Right kidney (tissue), 1 donor: ENCODE results near the gene CD164L2.

Experiments used
- DNase-seq: peaks from one replicate; pipeline ENCODE4 v3.0.0-alpha.2; 2016

CD164L2 gene

GRCh38 chr1:27405074-27405473 lies 21.9 kb upstream of the CD164L2 start:
- peak; percentile 28 for DNase-seq

DNA sequence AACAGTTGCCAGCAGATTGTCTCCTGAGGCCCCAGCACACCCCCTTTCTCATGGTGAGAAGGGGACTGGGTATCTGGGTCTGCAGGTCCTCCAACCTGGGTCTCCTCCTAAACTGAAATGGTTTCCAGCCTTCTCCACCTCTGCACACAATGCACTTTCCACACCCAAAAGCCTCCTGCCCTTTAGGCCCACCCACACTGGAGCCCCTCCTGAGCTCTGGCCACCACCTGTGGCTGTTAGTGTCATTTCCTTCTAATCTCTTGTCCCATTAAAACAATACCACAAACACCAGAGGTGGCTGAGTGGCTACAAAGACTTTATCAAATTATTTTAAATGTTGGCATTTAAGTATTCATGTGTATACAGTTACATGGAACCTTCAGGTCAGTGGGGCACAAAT lies 20.8 kb upstream of the CD164L2 start:
- DNase-seq = no peak

- DNase-seq = peak; percentile 76
These were observed 20.1 kb upstream of the CD164L2 start for GRCh38 chr1:27403065-27403726.

- peak; percentile 49 for DNase-seq
These were observed 19.2 kb upstream of the CD164L2 start for GRCh38 chr1:27402349-27402754.

DNA sequence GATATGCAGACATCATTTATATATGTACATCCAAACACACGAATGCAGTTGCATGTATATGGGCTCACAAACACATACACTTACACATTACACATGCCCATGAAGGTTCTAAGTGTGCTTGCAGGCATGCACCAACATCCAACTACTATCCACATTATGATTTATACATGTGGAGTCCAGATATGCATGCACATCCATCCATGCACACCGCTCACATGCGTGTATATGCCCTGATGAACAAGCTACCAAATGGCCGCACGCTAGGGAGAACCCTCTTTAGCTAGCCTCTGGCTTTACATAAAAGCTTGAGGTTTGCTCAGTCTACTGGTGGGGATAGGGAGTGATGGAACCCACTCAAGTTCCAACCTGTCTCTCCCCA lies 17.8 kb upstream of the CD164L2 start:
- no peak for DNase-seq

GRCh38 chr1:27400082-27400962 lies 17.2 kb upstream of the CD164L2 start:
- no peak for DNase-seq

GRCh38 chr1:27399251-27400025 lies 16.3 kb upstream of the CD164L2 start:
- DNase-seq = peak; percentile 58

- DNase-seq = no peak
These were observed 15.4 kb upstream of the CD164L2 start for GRCh38 chr1:27398405-27399149.

DNA sequence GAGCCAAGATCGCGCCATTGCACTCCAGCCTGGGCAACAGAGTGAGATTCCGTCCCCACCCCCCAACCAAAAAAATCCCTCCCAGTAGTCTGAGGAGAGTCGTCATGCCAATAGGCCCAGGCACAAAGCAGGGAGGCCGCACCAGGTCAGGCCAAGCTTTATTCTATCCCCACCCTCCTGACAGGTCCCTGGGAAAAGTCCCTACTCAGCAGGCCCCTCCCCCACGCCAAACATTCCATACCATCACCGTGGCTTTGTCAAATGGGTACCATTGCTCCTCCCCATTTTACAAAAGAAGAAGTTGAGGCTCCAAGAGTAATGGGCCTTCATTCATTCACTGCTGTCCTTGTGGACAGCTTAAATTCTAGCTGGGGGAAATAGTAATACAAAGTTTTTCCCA lies 14.6 kb upstream of the CD164L2 start:
- no peak for DNase-seq

DNA sequence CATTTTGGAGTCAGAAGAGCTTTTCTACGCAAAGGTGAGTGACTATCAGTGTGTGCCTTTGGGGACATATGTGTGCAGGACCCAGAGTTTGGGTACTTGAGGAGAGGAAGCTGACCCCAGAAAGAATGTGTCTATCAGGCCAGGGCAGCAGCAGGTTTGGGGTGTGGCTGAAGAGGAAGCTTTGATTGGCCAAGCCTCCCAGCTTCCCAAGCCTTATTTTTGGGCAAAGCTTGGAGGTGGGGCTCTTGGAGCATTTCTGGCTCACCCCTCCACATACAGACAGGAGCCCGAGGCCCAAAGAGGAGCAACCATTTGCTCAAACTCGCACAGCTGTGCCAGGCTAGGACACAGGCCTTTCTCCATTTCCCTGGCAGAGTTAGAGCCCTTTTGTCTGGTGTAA lies 14.0 kb upstream of the CD164L2 start:
- DNase-seq = no peak

DNA sequence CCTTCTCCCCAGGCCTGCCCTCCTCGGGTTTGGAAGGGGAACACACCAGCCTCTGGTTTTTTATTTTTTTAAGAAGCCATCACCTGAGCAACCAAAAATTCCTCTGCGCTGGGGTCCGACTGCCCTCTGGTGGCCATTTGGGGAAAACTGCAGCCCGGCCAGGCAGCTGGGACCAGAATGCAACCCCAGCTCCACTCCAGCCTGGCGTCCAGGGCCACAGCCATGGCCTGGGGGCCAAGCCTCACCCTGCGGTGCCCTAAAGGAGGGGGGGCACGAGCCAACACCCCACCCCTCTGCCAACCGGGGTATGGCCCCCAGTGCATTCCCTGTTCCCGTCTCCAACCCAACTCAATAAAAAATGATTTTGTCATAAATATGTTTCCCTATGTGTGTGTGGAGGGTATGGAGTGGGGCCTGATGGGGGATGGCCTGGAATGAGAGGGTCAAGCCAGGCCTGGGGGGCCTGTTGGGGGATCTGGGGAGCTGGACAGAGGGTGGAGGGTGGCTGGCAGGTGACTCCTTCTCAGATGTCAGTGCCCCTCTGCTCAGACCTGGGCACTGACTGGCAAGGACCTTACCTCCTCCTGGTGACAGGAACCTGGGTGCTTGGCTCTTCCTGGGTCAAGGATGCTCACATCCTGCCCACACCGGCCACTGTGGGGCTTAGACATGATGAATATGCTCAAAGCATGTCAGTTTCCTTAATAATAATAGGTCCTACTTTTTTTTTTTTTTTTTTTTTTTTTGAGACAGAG lies 12.5 kb upstream of the CD164L2 start:
- peak; percentile 63 for DNase-seq

GRCh38 chr1:27394925-27395324 lies 11.8 kb upstream of the CD164L2 start:
- no peak for DNase-seq

DNA sequence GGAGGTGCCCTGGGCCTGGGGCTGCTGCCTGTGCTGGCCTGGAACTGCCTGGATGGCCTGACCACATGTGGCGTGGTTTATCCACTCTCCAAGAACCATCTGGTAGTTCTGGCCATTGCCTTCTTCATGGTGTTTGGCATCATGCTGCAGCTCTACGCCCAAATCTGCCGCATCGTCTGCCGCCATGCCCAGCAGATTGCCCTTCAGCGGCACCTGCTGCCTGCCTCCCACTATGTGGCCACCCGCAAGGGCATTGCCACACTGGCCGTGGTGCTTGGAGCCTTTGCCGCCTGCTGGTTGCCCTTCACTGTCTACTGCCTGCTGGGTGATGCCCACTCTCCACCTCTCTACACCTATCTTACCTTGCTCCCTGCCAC lies 11.1 kb upstream of the CD164L2 start:
- DNase-seq = no peak

DNA sequence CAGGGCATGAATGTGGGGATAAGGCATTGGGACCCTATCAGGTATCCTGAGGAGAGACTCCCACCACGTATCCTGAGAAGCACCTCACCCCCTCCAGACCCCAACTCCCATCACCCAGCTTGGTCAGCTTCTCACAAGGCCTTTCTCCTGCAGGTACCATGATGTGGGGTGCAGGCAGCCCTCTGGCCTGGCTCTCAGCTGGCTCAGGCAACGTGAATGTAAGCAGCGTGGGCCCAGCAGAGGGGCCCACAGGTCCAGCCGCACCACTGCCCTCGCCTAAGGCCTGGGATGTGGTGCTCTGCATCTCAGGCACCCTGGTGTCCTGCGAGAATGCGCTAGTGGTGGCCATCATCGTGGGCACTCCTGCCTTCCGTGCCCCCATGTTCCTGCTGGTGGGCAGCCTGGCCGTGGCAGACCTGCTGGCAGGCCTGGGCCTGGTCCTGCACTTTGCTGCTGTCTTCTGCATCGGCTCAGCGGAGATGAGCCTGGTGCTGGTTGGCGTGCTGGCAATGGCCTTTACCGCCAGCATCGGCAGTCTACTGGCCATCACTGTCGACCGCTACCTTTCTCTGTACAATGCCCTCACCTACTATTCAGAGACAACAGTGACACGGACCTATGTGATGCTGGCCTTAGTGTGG lies 10.6 kb upstream of the CD164L2 start:
- no peak for DNase-seq

DNA sequence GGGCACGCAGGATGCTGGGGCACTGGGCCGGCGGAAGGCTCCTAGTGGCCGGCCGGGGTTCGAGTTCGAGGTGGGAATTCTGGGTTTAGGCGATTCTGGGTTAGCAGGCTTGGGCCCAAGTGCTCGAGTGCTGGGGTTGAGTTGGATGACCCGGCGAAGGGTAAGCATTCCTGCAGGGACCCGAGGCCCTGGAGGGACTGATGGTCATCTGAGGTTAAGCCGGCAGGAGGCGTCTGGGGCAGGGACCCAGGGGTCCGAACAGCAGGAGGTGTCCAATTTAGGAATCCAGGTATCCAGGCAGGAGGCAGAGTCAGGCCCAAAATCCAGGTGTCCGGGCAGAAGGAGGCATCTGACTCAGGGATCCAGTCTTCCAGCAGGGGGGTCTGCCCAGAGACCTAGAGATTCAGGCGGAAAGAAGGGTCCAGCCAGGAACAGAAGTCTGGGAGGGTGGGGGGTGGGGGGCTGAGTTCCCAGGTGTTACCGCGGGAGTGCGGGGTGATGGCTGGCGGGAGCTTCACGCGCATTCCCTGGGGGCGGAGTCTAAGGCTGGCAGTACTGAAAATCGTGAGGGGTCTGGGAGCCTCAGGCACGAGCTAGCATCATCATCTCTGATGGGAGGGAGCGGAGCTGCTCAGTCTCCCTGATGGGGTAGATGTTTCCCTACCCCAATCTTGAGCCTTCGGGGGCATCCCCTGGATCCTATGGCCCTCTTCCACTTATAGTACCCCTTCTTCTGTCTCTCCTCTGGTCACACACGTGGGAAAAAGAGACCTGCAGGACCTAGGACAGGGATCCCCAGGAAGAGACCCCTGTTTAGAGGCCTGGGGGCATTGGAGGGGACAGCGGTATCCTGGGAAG lies 9.9 kb upstream of the CD164L2 start:
- no peak for DNase-seq

- DNase-seq = peak; percentile 81
These were observed 9.1 kb upstream of the CD164L2 start, which contains the start of gene GPR3 for GRCh38 chr1:27392096-27392777. TSS of gene GPR3 (plus strand) at chr1:27392622. CDS start at chr1:27393799, 1,177 bp downstream.

DNA sequence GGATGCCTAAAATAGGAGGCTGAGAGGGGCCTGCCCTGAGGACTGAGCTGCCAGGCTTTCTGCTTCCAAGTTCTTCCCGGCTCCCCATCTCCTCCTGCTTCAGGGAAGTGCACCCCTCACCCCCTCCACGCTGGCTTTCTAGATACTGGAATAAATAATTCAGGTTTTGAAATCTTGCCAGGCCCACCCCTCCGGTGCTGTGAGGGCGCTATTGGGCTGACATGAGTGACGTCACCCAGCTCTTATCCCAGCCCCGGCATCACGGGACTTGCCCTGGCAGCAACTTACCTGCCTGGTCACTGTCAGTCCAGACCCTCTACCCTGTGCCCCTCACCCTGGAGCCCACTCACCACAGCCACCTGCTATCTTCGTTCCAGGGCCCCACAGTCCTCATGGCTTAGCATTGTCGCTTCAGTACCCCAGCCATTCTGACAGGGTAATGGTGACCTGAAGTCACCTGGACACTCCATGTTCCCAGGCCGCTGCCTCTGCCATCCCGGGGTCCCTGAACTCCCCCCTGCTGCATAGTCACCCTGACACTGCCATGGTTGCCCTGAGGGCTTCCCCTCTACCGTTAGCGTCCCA lies 8.5 kb upstream of the CD164L2 start:
- peak; percentile 52 for DNase-seq

DNA sequence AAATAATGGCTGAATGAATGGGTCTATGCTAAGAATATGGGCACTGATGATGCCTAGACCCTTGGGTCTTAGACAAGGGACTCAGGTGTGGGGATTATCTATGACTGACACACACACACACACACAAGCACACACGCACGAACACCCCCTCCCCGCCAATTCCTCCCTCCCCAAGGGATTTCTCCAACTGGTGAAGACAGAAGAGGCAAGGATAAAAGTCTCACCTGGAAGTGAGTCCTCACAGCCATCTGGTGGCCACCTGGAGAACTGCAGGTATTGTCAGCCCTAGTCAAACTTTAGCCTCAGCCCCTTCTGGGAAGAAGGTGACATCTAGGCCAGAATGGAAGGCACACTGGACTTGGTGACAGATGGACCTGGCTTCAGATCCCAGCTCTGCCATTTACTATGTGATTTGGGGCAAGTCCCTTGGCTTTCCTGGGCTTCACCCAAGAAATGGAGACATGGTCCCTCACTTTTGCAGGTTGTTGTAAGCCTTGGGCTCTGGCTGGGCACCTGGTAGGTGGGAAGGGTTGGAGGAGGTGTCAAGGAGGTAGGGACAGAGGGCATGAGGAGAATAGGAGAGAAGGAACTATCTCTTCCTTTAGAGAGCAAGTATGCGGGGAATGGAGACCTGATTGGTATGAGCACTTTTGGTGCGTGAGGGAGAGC lies 5.3 kb upstream of the CD164L2 start:
- DNase-seq = peak; percentile 43
